Caco-2 (cell line): Measurements from ENCODE around the gene HCN3. TPM values are rescaled to one million over a fixed set of nuclear protein-coding genes. Genes with fewer than 3 reads are reported as not detected.

Experiments
- BruUV-seq: library from RNA; stranded (reverse); fragments of 400-500 nt; replicated peaks from 2 replicates; lab custom pipeline; 2021; lab: Mats Ljungman, UMichigan
- CTCF ChIA-PET: fragments of 300-600 bp; sonication (Branson Sonifier 250); formaldehyde crosslinking; loops from one replicate; lab custom pipeline; 2022; ENCODE audit warnings: antibody characterized with exemption; lab: Charles Lee
- POLR2A ChIA-PET: fragments of 300-600 bp; sonication (Branson Sonifier 250); formaldehyde crosslinking; loops from one replicate; lab custom pipeline; 2022; ENCODE audit warnings: antibody characterized with exemption; lab: Charles Lee
- DNase-seq, 2 experiments: peaks; one replicate each; pipeline versions ENCODE4 v3.0.0 to v3.0.0-alpha.2; 2020 to 2022
- H3K27me3 ChIP-seq: replicated peaks from 2 replicates; pipeline ENCODE4 v1.6.0; 2011; ENCODE audit warnings: low read length; ENCODE audit not compliant: control insufficient read depth, insufficient read depth
- H3K36me3 ChIP-seq: 2 replicates; pipeline ENCODE4 v1.5.1; 2011; ENCODE audit warnings: low read length; ENCODE audit not compliant: control insufficient read depth, insufficient read depth
- H3K4me1 ChIP-seq: fragments of 250-450 bp; sonication (Bioruptor Pico); 2 replicates; pipeline ENCODE4 v1.5.1; 2020; ENCODE audit warnings: mild to moderate bottlenecking
- H3K4me3 ChIP-seq: 2 replicates; pipeline ENCODE4 v1.5.1; 2011; ENCODE audit warnings: low read depth, mild to moderate bottlenecking, control low read depth, low read length
- H3K9me3 ChIP-seq: fragments of 250-450 bp; sonication (Bioruptor Pico); 2 replicates; pipeline ENCODE4 v1.5.1; 2020; ENCODE audit warnings: mild to moderate bottlenecking, moderate library complexity
- H3K27ac Mint-ChIP-seq: one replicate; pipeline ENCODE4 v1.8.0; 2022; ENCODE audit warnings: mixed read lengths; ENCODE audit not compliant: unreplicated experiment
- H3K27me3 Mint-ChIP-seq: one replicate; pipeline ENCODE4 v1.8.0; 2022; ENCODE audit warnings: mixed read lengths; ENCODE audit not compliant: insufficient read depth, unreplicated experiment
- H3K36me3 Mint-ChIP-seq: one replicate; pipeline ENCODE4 v1.8.0; 2022; ENCODE audit warnings: mild to moderate bottlenecking, mixed read lengths; ENCODE audit not compliant: insufficient read depth, unreplicated experiment
- H3K4me1 Mint-ChIP-seq: one replicate; pipeline ENCODE4 v1.8.0; 2022; ENCODE audit warnings: low read depth, mixed read lengths; ENCODE audit not compliant: unreplicated experiment
- H3K4me3 Mint-ChIP-seq: one replicate; pipeline ENCODE4 v1.8.0; 2022; ENCODE audit warnings: mild to moderate bottlenecking, moderate library complexity, mixed read lengths; ENCODE audit not compliant: unreplicated experiment
- H3K9me3 Mint-ChIP-seq: one replicate; pipeline ENCODE4 v1.8.0; 2022; ENCODE audit warnings: mixed read lengths; ENCODE audit not compliant: unreplicated experiment
- CTCF ChIP-seq, 2 experiments: fragments of 200-600 bp in 1 of 2; IDR thresholded peaks; 1 replicate in 1 of 2; 2 replicates in 1 of 2; pipeline versions ENCODE4 v1.5.1 to v1.8.0; 2011 to 2022; ENCODE audit warnings: antibody characterized with exemption in 1 of 2, control low read depth in 1 of 2, inconsistent platforms in 1 of 2, low read depth in 1 of 2, low read length in 1 of 2, mild to moderate bottlenecking in 1 of 2, moderate library complexity in 1 of 2; ENCODE audit not compliant: insufficient read depth in 1 of 2, severe bottlenecking in 1 of 2, unreplicated experiment in 1 of 2
- intact Hi-C: fragments of 100-400 bp; cut with micrococcal nuclease; formaldehyde crosslinking; loops from one replicate; pipeline ENCODE4 v1.10.0; 2022; ENCODE audit not compliant: unreplicated experiment
- total RNA-seq: library from RNA; stranded (reverse); gene quantifications from 2 replicates; pipeline ENCODE4 v1.2.3, GENCODE V29; 2022

HCN3 gene
- total RNA-seq, 1 experiment from 2014 or later, result 8.8 TPM

- H3K4me1 ChIP-seq, result peaks cover 4% of the 10 kb centered on the region; the same call in 1 of the 2 replicates
- no peaks in the 10 kb centered on the region for H3K9me3 Mint-ChIP-seq
- CTCF ChIA-PET, result no interaction called here
- H3K27ac Mint-ChIP-seq, result no peak overlapping the region
- H3K4me3 ChIP-seq, result no peak overlapping the region
- TF ChIP-seq CTCF (IDR thresholded peaks at IDR 0.05; ENCODE audit: insufficient read depth in 1 of 2, low read depth in 1 of 2, low read length in 1 of 2, severe bottlenecking in 1 of 2, unreplicated experiment in 1 of 2), result no peak
- H3K36me3 ChIP-seq, result peaks cover 13% of the 10 kb centered on the region
- peaks cover 8% of the 10 kb centered on the region for H3K4me1 Mint-ChIP-seq
- H3K4me3 Mint-ChIP-seq, result no peak overlapping the region
- POLR2A ChIA-PET, result no interaction called here
- no peak for DNase-seq
- intact Hi-C loops, result no loop called here
- no TSS peak for BruUV-seq
- H3K27me3 ChIP-seq, result no peaks in the 10 kb centered on the region
- H3K27me3 Mint-ChIP-seq, result no peaks in the 10 kb centered on the region
- H3K9me3 ChIP-seq, result no peaks in the 10 kb centered on the region
- H3K36me3 Mint-ChIP-seq, result peaks cover 96% of the 10 kb centered on the region
Measured at GRCh38 chr1:155267373-155267772, 9.9 kb upstream of the HCN3 start.

DNA sequence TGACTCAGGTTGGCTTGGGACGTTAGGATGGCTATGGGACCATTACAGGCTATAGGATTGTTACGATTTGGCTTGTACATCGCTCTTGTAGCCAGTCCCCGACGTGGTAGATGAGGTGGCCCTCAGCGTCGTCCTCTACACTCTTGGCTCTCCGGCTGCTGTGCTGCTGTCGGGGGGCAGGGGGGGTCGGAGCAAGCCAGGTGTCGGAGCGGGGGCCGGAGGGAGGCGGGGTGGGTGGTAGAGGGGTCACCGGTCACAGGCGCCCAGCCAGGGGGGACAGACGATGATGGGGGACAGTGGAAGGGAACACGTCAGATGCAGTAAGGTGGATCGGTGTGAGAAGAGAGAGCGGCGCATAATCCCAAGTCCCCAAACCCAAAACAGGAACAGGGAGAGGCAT lies 8.6 kb upstream of the HCN3 start:
- no peaks in the 10 kb centered on the region for H3K27me3 ChIP-seq
- H3K4me3 ChIP-seq, result no peak overlapping the region
- no peak for DNase-seq
- Mint-ChIP-seq H3K4me1 (peaks cover 7% of the 10 kb centered on the region), H3K27me3 (no peaks in the 10 kb centered on the region), H3K27ac (no peak overlapping the region), H3K4me3 (no peak overlapping the region), H3K36me3 (peaks cover 96% of the 10 kb centered on the region), H3K9me3 (no peaks in the 10 kb centered on the region)
- no peak for TF ChIP-seq CTCF (IDR thresholded peaks at IDR 0.05; ENCODE audit: insufficient read depth in 1 of 2, low read depth in 1 of 2, low read length in 1 of 2, severe bottlenecking in 1 of 2, unreplicated experiment in 1 of 2)
- no peaks in the 10 kb centered on the region for H3K9me3 ChIP-seq
- CTCF ChIA-PET, result no interaction called here
- intact Hi-C loops, result no loop called here
- H3K4me1 ChIP-seq, result no peaks in the 10 kb centered on the region
- H3K36me3 ChIP-seq, result peaks cover 13% of the 10 kb centered on the region
- POLR2A ChIA-PET, result no interaction called here
- BruUV-seq, result no TSS peak

DNA sequence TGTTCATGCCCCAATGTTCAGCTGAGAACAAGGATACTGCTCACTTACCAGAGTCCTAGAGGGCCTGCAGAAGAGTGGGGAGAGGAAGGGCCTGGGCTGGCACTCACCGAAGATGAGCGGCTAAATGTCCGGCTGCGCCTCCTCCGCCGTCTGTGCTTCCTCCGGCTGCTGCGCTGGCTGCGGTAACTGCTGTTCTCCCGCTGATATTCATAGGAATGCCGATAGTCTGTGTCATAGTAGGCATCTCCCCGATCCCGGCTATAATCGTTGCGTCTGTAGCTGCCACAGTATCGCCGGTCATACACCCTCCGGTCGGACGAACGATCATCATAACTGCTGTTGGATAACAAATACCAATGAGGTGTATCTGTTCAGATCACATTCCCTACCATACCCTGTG lies 7.9 kb upstream of the HCN3 start:
- Histone ChIP-seq H3K9me3 (no peaks in the 10 kb centered on the region), H3K27me3 (no peaks in the 10 kb centered on the region), H3K4me3 (no peak overlapping the region), H3K36me3 (peaks cover 13% of the 10 kb centered on the region), H3K4me1 (0 out of 2 replicates have a peak, but pooled peaks cover 4% of the 10 kb centered on the region)
- ChIA-PET CTCF (no interaction called here), POLR2A (no interaction called here)
- H3K27ac Mint-ChIP-seq, result no peak overlapping the region
- H3K36me3 Mint-ChIP-seq, result peaks cover 88% of the 10 kb centered on the region
- no TSS peak for BruUV-seq
- peaks cover 7% of the 10 kb centered on the region for H3K4me1 Mint-ChIP-seq
- no peaks in the 10 kb centered on the region for H3K27me3 Mint-ChIP-seq
- intact Hi-C loops, result no loop called here
- no peak overlapping the region for H3K4me3 Mint-ChIP-seq
- no peak for TF ChIP-seq CTCF (IDR thresholded peaks at IDR 0.05; ENCODE audit: insufficient read depth in 1 of 2, low read depth in 1 of 2, low read length in 1 of 2, severe bottlenecking in 1 of 2, unreplicated experiment in 1 of 2)
- DNase-seq, result no peak
- no peaks in the 10 kb centered on the region for H3K9me3 Mint-ChIP-seq
